OCI-LY1 (cell line): ENCODE measurements around the gene ITIH5.

Experiments
- H2AFZ ChIP-seq: fragments of 200-600 bp; sonication (generic), shearing (Covaris generic); 2 replicates; pipeline ENCODE4 v1.6.0; 2014; ENCODE audit warnings: antibody characterized with exemption, mild to moderate bottlenecking, low read length
- H3F3A ChIP-seq: fragments of 200-600 bp; sonication (generic), shearing (Covaris generic); 2 replicates; pipeline ENCODE4 v1.6.0; 2014; ENCODE audit warnings: mild to moderate bottlenecking, antibody characterized with exemption, low read length, moderate library complexity; ENCODE audit not compliant: insufficient read depth
- H3K27ac ChIP-seq: fragments of 200-600 bp; sonication (generic); 2 replicates; pipeline ENCODE4 v1.5.1; 2014; ENCODE audit warnings: low read length, mixed run types, mild to moderate bottlenecking, low read depth; ENCODE audit not compliant: poor library complexity, severe bottlenecking
- H3K27me3 ChIP-seq: fragments of 200-600 bp; sonication (generic); 2 replicates; pipeline ENCODE4 v1.6.0; 2014; ENCODE audit warnings: antibody characterized with exemption, mild to moderate bottlenecking, low read length, moderate library complexity; ENCODE audit not compliant: insufficient read depth
- H3K36me3 ChIP-seq: fragments of 200-600 bp; sonication (generic); 2 replicates; pipeline ENCODE4 v1.6.1; 2014; ENCODE audit warnings: mild to moderate bottlenecking, antibody characterized with exemption, low read length, moderate library complexity, mixed read lengths; ENCODE audit not compliant: insufficient read depth
- H3K4me1 ChIP-seq: fragments of 200-600 bp; sonication (generic); 2 replicates; pipeline ENCODE4 v1.5.1; 2014; ENCODE audit warnings: mild to moderate bottlenecking, low read length, moderate library complexity; ENCODE audit not compliant: insufficient read depth, severe bottlenecking
- H3K4me2 ChIP-seq: fragments of 200-600 bp; sonication (generic), shearing (Covaris generic); 2 replicates; pipeline ENCODE4 v1.6.1; 2014; ENCODE audit warnings: low read length
- H3K4me3 ChIP-seq: fragments of 200-600 bp; sonication (generic); 2 replicates; pipeline ENCODE4 v1.5.1; 2014; ENCODE audit warnings: low read length, low read depth, mild to moderate bottlenecking, mixed read lengths; ENCODE audit not compliant: poor library complexity, severe bottlenecking
- H3K79me2 ChIP-seq: fragments of 200-600 bp; shearing (Covaris generic); 2 replicates; pipeline ENCODE4 v1.6.1; 2016; ENCODE audit warnings: mixed run types, low read length, mixed read lengths; ENCODE audit not compliant: insufficient read depth
- H3K9ac ChIP-seq: fragments of 200-600 bp; sonication (generic), shearing (Covaris generic); 2 replicates; pipeline ENCODE4 v1.6.1; 2014; ENCODE audit warnings: mild to moderate bottlenecking, low read length, mixed read lengths
- H3K9me2 ChIP-seq: fragments of 200-600 bp; sonication (generic), shearing (Covaris generic); 2 replicates; pipeline ENCODE4 v1.6.1; 2014; ENCODE audit warnings: low read depth, mild to moderate bottlenecking, low read length, mixed read lengths
- H3K9me3 ChIP-seq: fragments of 200-600 bp; shearing (Covaris generic); 2 replicates; pipeline ENCODE4 v1.6.1; 2014; ENCODE audit warnings: low read length, mixed read lengths
- H4K20me1 ChIP-seq: fragments of 200-600 bp; sonication (generic), shearing (Covaris generic); 2 replicates; pipeline ENCODE4 v1.6.0; 2016; ENCODE audit warnings: mild to moderate bottlenecking, low read length; ENCODE audit not compliant: insufficient read depth
- CTCF ChIP-seq: fragments of 200-600 bp; sonication (generic), shearing (Covaris generic); IDR thresholded peaks from 2 replicates; pipeline ENCODE4 v1.5.1; 2017; ENCODE audit warnings: mild to moderate bottlenecking, antibody characterized with exemption, low read length, moderate library complexity, mixed read lengths
- EZH2 ChIP-seq: fragments of 200-600 bp; sonication (generic), shearing (Covaris generic); IDR thresholded peaks from 2 replicates; pipeline ENCODE4 v1.8.0; 2017; ENCODE audit warnings: borderline replicate concordance, mixed run types, mild to moderate bottlenecking, antibody characterized with exemption, low read length, moderate library complexity, mixed read lengths

The ITIH5 gene

DNA sequence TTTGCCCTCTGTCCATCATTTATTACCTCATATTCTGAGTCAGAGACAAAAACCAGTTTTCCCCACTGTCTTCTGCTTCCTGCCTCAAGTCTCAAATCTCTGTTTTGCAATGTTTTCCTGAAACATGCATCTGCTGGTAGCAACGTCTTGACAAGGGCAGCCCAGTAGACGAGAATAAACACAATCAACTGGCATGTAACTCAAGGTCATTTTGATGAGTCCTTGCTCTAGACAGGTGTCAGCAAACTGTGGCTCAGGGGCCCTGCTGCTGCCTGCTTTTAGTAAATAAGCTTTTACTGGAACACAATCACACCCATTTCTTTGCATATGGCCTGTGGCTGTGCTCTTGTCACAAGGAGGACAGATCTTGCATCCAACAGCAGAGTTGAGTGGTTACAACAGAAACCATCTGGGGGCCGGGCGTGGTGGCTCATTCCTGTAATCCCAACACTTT lies 59.8 kb downstream of the ITIH5 start:
- H3K27ac ChIP-seq = no peak overlapping the region
- no peaks in the 10 kb centered on the region for H3K9me2 ChIP-seq
- no peaks in the 10 kb centered on the region for H3K4me1 ChIP-seq
- no peak overlapping the region for H2AFZ ChIP-seq
- no peaks in the 10 kb centered on the region for H3K36me3 ChIP-seq
- H3K4me2 ChIP-seq = no peak overlapping the region
- no peak overlapping the region for H3K4me3 ChIP-seq
- no peak overlapping the region for H3K9ac ChIP-seq
- H4K20me1 ChIP-seq = no peaks in the 10 kb centered on the region
- no peak for TF ChIP-seq EZH2
- TF ChIP-seq CTCF = no peak
- no peaks in the 10 kb centered on the region for H3K79me2 ChIP-seq
- no peaks in the 10 kb centered on the region; the same call in 1 of the 2 replicates for H3K27me3 ChIP-seq
- H3F3A ChIP-seq = no peaks in the 10 kb centered on the region
- no peaks in the 10 kb centered on the region for H3K9me3 ChIP-seq

DNA sequence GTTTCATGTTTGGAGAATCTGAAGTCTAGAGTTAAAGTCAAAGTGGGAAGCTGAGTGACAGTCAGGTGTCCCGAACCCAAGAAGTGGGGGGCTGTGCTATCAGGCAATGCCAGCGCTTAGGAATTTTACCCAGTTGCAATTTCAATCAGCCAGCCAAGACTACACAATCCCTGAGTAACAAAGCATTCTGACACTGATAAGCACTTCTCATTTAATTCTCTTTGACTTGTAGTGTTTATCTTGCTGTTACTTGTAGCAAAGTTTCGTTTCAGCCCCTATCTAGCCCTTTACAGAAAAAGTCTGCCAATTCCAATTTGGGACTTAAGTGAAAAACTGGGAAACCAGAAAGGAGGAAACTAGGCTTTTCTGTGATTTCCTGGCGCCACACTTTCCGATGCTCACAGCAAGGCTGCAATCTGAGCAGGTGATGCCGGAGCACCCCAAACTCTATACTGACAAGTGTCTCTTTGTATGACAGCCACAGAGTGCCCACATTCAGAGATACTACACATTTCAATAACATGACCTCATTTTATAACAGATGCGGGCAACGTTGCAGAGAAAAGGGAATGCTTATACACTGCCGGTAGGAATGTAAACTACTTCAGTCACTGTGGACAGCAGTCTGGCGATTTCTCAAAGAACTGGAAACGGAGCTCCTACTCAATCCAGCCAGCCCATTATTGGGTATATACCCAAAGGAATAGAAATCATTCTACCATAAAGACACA lies 61.0 kb downstream of the ITIH5 start:
- TF ChIP-seq CTCF = no peak
- no peak for TF ChIP-seq EZH2
- no peaks in the 10 kb centered on the region for H3K36me3 ChIP-seq
- no peak overlapping the region for H3K4me3 ChIP-seq
- H3K27me3 ChIP-seq = peaks cover 4% of the 10 kb centered on the region
- H3K79me2 ChIP-seq = no peaks in the 10 kb centered on the region
- H3F3A ChIP-seq = no peaks in the 10 kb centered on the region
- no peak overlapping the region for H2AFZ ChIP-seq
- H3K9me3 ChIP-seq = no peaks in the 10 kb centered on the region
- no peak overlapping the region for H3K27ac ChIP-seq
- H3K9me2 ChIP-seq = no peaks in the 10 kb centered on the region
- no peaks in the 10 kb centered on the region for H3K4me1 ChIP-seq
- H3K4me2 ChIP-seq = no peak overlapping the region
- no peaks in the 10 kb centered on the region for H4K20me1 ChIP-seq
- H3K9ac ChIP-seq = no peak overlapping the region

DNA sequence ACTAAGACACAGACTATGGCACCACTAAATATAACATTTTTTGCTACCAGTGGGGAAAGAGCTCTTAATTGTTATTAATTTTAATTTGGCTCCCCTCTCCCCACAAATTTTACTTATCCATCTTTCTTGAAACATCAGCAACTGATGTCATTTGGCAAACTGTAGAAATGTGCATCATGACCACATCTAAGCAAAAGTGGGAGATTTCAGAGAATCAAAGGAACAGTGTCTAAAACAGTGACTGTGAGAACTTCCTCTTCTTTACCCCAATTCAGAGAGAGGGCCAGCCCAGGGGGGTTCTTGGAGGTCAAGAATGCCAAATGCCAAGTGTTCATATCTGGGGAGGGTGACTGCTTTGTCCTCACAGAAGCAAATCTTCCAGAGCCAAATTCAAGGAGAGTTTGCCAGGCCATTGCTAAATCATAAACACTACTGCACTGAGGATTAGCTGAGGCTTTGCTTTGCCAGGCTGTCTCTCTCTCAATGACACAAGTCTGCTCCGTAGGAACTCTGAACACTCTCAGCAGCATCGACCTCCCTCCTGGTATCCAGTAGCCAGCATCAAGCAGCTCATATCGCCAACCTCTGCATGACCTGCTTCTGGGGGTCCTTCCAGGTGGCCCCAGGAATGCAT lies 65.6 kb downstream of the ITIH5 start:
- no peaks in the 10 kb centered on the region for H3F3A ChIP-seq
- TF ChIP-seq CTCF (no peak), EZH2 (no peak)
- H3K9me2 ChIP-seq = no peaks in the 10 kb centered on the region
- H3K27ac ChIP-seq = no peak overlapping the region
- H3K79me2 ChIP-seq = no peaks in the 10 kb centered on the region
- no peak overlapping the region for H3K4me3 ChIP-seq
- H3K9me3 ChIP-seq = no peaks in the 10 kb centered on the region
- H3K36me3 ChIP-seq = no peaks in the 10 kb centered on the region
- no peak overlapping the region for H2AFZ ChIP-seq
- H3K4me1 ChIP-seq = no peaks in the 10 kb centered on the region
- no peaks in the 10 kb centered on the region for H4K20me1 ChIP-seq
- H3K4me2 ChIP-seq = no peak overlapping the region
- no peak overlapping the region for H3K9ac ChIP-seq
- peaks cover 4% of the 10 kb centered on the region for H3K27me3 ChIP-seq
